Endometrium (tissue), 2 donors: ENCODE data around the gene JPH3.

Experiments
- FAIRE-seq: peaks from 2 replicates; lab custom pipeline; 2012; peaks lifted over from hg19 to GRCh38; lab: Jason Lieb, UNC
- donor health status: control.
- donor health status: control.

The JPH3 gene

DNA sequence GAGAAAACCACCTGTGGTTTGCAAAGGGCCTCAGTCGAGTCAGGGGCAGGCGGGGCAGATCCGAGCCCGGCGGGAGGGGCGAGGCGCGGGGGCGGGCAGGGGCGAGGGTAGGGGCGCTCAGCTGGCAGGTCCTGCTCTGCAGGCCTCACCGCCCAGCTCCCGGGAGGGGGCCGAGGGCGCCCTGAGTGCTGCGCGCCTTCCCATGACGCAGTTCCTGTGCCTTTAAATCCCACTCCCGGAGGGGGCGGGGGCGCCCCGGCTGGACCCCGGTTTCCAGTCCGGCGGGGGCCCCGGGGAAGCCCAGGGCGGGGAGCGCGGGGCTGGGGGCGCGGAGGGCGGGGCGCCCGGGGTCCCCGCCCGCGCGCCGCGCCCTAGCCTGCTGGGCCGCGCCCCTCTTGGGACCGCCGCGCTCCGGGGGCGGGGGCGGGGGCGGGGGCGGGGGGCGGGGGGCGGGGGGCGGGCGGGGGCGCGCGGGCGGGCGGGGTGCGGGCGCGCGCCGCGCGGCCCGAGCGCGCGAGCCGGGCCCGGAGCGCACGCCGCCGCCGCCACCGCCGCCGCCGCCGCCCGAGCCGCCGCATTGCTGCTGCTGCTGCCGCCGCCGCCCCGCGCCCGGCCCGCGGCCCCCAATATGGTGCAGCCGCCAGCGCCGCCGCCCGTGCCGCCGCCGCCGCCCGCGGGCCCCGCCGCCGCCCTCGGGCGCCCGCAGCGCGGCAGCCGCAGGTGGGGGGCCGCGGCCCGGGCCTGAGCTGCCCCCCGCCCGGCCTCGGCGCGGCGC lies at the start of gene JPH3:
TSS of gene JPH3 (plus strand) at position 508 of the 775 bp plus-strand sequence. CDS start 639 bp downstream, outside the sequence.
- no peak for FAIRE-seq

- no peak for FAIRE-seq
Measured at GRCh38 chr16:87552772-87553573, 49.3 kb upstream of the JPH3 start.

DNA sequence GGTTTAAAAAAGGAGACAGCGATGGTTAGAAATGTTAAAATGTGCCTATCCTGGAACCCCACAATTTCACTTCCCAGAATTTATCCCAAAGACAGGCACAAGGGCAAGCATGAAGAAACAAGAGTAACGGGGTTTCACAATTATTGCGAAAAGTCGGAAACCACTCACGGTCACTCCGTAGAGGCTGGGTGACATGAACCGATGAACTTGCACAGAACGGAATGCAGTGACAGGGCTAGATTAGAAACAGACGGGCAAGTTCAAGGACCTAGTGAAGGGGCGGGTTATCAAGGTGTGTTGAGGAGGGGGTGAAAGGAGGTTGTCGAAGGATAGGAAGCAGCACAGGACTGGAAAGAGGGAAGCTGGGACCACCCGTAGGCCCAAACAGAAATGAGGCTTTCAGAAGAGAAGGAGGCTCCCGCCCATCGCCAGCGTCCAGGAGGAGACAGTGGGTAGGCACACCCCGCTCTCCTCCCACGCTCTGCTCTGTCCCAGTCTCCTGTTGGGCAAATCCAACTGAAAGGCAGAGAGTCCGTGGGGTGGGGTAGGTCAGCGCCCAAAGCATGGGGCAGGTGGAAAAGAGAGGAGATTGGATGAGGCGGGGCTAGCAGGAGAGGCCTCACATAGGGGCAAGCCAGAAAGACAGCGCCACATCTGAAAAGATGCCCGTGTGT lies 47.4 kb upstream of the JPH3 start:
- FAIRE-seq, result no peak

DNA sequence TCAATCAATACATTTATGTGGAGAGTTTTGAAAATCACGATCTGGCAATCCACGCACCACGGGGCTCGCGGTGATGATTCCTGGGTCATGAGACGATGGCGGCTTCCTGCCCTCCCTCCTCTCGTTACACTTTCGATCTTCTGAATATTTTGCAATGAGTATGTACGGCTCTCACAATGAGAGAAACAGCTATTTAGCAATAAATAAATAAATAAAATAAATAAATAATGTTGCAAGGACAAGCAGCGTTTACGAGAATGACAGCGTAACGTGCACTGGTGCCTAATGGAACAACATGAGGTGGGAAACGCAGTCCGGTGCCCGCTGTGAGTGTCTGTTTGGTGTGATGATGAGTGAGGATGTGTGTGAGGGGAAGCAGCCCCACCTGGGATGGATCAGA lies 46.7 kb upstream of the JPH3 start:
- FAIRE-seq, result no peak

DNA sequence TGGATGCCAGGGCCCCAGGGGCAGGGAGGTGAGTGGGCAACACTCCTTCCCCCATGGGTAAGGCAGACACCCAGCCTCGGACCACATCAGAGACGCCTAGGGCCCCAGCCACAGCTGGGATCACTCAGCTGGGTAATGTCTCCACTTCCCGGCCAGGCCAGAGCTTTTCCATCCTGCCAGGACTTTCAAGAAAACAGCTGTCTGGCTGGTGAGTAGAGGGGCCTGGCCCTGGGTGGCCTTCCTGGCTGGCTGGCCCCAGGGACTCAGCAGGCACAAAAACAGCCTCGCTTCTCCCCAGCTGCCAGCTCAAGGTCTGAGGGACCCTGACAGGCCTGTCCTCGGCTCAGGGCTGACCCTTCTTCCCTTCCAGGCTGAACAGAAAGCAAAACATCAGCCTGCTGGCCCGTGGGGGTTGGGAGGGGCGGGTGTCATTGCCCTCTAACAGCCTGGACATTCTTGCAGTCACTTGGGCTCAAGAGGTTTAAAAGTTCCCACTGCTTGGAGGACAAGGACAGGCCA lies 45.3 kb upstream of the JPH3 start:
- FAIRE-seq, result no peak

GRCh38 chr16:87558682-87559081 lies 43.6 kb upstream of the JPH3 start:
- no peak for FAIRE-seq

GRCh38 chr16:87559945-87560344 lies 42.4 kb upstream of the JPH3 start:
- no peak for FAIRE-seq

GRCh38 chr16:87560428-87561199 lies 41.7 kb upstream of the JPH3 start:
- no peak for FAIRE-seq

GRCh38 chr16:87561200-87562105 lies 40.9 kb upstream of the JPH3 start:
- no peak for FAIRE-seq

DNA sequence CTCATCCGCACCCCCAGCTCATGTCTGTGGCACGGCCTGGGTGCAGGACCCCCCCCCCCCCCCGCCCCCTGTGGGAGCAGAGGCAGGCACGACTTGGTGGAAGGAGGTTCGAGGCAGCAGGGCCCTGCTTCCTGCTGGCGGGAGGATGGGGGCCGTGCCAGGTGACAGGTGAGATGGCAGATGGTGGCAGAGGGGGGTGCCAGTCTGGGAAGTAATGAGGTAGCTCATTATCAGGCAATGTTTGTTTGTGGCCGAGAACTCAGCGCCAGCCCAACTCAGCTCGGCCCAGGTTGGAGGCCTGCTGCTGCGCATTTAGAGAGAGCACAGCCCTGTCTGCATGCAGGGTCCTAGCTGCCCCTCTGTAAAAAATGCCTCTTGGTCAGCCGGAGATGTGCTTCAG lies 40.1 kb upstream of the JPH3 start:
- no peak for FAIRE-seq

- FAIRE-seq, result no peak
Measured at GRCh38 chr16:87563022-87563421, 39.3 kb upstream of the JPH3 start.

- FAIRE-seq, result no peak
Measured at GRCh38 chr16:87563714-87564523, 38.4 kb upstream of the JPH3 start.

DNA sequence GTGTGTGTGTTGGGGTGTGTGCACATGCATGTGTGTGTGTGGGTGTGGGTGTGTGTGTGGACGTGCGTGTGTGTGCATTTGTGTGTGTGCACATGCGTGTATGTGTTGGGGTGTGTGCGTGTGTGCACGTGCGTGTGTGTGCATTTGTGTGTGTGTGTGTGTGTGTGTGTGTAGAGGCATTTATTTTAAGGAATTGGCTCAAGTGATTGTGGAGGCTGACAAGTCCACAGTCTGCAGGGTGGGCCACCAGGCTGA lies 37.9 kb upstream of the JPH3 start:
- no peak for FAIRE-seq

DNA sequence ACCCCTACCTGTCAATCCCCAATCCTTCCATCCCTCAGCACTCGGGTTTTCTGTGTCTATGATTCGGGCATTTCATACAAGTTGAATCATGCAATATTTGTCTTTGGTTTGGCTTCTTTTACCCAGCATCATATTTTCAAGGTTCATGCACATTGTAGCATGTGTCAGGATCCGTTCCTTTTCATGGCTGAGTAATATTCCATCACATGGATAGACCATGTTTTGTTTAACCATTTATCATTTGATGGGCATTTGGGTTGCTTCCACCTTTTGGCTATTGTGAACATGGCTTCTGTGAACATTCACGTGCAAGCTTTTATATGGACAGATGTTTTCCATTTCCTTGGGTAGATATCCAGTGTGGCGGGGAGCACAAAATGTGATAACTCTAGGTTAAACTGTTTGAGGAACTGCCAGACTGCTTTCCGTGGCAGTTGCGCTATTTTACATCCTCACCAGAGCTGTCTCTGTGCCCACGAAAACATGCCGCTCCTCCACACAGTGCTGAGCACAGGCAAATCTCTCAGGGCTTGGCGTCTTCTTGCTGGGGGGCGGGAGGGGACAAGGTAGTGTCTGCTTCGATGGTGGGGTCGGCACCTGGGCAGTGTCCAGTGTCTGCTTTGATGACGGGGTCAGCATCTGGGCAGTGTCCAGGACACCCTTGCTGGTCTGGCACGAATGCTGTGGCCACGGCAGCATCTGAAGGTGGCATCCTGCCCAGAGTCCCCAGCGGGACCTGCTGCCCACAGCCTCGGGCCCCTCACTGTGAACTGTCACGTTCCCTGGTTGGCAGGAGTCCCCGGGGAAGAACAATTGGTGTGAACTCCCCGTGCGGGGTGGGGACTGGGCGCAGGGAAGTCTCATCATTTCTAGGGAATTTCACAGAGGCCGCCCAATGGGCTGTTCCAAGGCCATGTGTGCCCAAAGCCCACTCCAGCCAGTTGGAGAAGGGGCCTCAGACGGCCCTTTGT lies 32.4 kb upstream of the JPH3 start:
- FAIRE-seq, result no peak

GRCh38 chr16:87570572-87570937 lies 31.8 kb upstream of the JPH3 start:
- no peak for FAIRE-seq

GRCh38 chr16:87570938-87571867 lies 31.1 kb upstream of the JPH3 start:
- FAIRE-seq, result no peak

GRCh38 chr16:87571868-87572244 lies 30.5 kb upstream of the JPH3 start:
- FAIRE-seq, result no peak

GRCh38 chr16:87572959-87573358 lies 29.3 kb upstream of the JPH3 start:
- FAIRE-seq, result no peak
